ENCODE results near the gene TARBP1.
"Not testable (repeated sequence)": the region's sequence is repeated elsewhere in the genome, so short reads cannot be mapped to it uniquely, and the experiment has no call there.

The TARBP1 gene

GRCh38 chr1:234478481-234479309, at the start of gene TARBP1:
Gene TARBP1, minus strand, starts transcription at chr1:234479179. Its CDS starts 76 bp downstream, at chr1:234479103.
- peak; percentile 66 for DNase-seq (ENCODE audit: low spot score)

GRCh38 chr1:234528074-234528865, 49.3 kb upstream of the TARBP1 start:
- DNase-seq (ENCODE audit: low spot score), result no peak

- no peak for DNase-seq (ENCODE audit: low spot score)
Measured at GRCh38 chr1:234527346-234527745, 48.4 kb upstream of the TARBP1 start.

GRCh38 chr1:234526922-234527321, 47.9 kb upstream of the TARBP1 start:
- no peak for DNase-seq (ENCODE audit: low spot score)

GRCh38 chr1:234525099-234525799, 46.3 kb upstream of the TARBP1 start:
- no peak for DNase-seq (ENCODE audit: low spot score)

GRCh38 chr1:234521836-234522235, 42.9 kb upstream of the TARBP1 start:
- no peak for DNase-seq (ENCODE audit: low spot score)

GRCh38 chr1:234520908-234521817, 42.2 kb upstream of the TARBP1 start:
- no peak for DNase-seq (ENCODE audit: low spot score)

- no peak for DNase-seq (ENCODE audit: low spot score)
Measured at GRCh38 chr1:234519506-234519905, 40.5 kb upstream of the TARBP1 start.

- DNase-seq (ENCODE audit: low spot score), result no peak
Measured at GRCh38 chr1:234518876-234519275, 39.9 kb upstream of the TARBP1 start.

GRCh38 chr1:234518086-234518485, 39.1 kb upstream of the TARBP1 start:
- DNase-seq (ENCODE audit: low spot score), result not testable (repeated sequence)

GRCh38 chr1:234517110-234517802, 38.3 kb upstream of the TARBP1 start:
- DNase-seq (ENCODE audit: low spot score), result no peak

GRCh38 chr1:234515821-234516241, 36.9 kb upstream of the TARBP1 start:
- peak; percentile 79 for DNase-seq (ENCODE audit: low spot score)

GRCh38 chr1:234515411-234515810, 36.4 kb upstream of the TARBP1 start:
- no peak for DNase-seq (ENCODE audit: low spot score)

GRCh38 chr1:234512451-234512861, 33.5 kb upstream of the TARBP1 start:
- no peak for DNase-seq (ENCODE audit: low spot score)

- DNase-seq (ENCODE audit: low spot score), result no peak
Measured at GRCh38 chr1:234509457-234510328, 30.7 kb upstream of the TARBP1 start.

- no peak for DNase-seq (ENCODE audit: low spot score)
Measured at GRCh38 chr1:234507626-234508387, 28.8 kb upstream of the TARBP1 start.

GRCh38 chr1:234507089-234507488, 28.1 kb upstream of the TARBP1 start:
- DNase-seq (ENCODE audit: low spot score), result no peak

- no peak for DNase-seq (ENCODE audit: low spot score)
Measured at GRCh38 chr1:234505769-234506102, 26.8 kb upstream of the TARBP1 start.
